OCI-LY7 (cell line): Measurements from ENCODE around the gene CYBB. TPM values are rescaled to one million over a fixed set of nuclear protein-coding genes. Genes with fewer than 3 reads are reported as not detected.

Source experiments
- BruUV-seq: library from RNA; stranded (reverse); fragments of 400-500 nt; replicated peaks from 2 replicates; lab custom pipeline; 2021; lab: Mats Ljungman, UMichigan
- CTCF ChIA-PET: fragments of 300-600 bp; sonication (Branson Sonifier 250); formaldehyde crosslinking; loops from one replicate; lab custom pipeline; 2022; ENCODE audit warnings: antibody characterized with exemption; ENCODE audit not compliant: unreplicated experiment; lab: Charles Lee
- POLR2A ChIA-PET: fragments of 300-600 bp; sonication (Branson Sonifier 250); formaldehyde crosslinking; loops from one replicate; lab custom pipeline; 2022; ENCODE audit warnings: antibody characterized with exemption; lab: Charles Lee
- DNase-seq: peaks from one replicate; pipeline ENCODE4 v3.0.0-alpha.2; 2015; ENCODE audit warnings: low spot score
- H2AFZ ChIP-seq: fragments of 200-600 bp; sonication (generic), shearing (Covaris generic); 2 replicates; pipeline ENCODE4 v1.6.1; 2014; ENCODE audit warnings: mild to moderate bottlenecking, antibody characterized with exemption, low read length, moderate library complexity
- H3K27ac ChIP-seq: fragments of 200-600 bp; sonication (generic); 2 replicates; pipeline ENCODE4 v1.5.1; 2014; ENCODE audit warnings: mixed run types, low read depth, mild to moderate bottlenecking, moderate library complexity, low read length, inconsistent platforms; ENCODE audit not compliant: poor library complexity, severe bottlenecking
- H3K36me3 ChIP-seq: fragments of 200-600 bp; sonication (generic); 2 replicates; pipeline ENCODE4 v1.6.1; 2014; ENCODE audit warnings: mild to moderate bottlenecking, antibody characterized with exemption, low read length, moderate library complexity, mixed read lengths; ENCODE audit not compliant: insufficient read depth
- H3K4me1 ChIP-seq: fragments of 200-600 bp; sonication (generic); 2 replicates; pipeline ENCODE4 v1.5.1; 2014; ENCODE audit warnings: mild to moderate bottlenecking, low read length; ENCODE audit not compliant: insufficient read depth, poor library complexity, severe bottlenecking
- H3K4me2 ChIP-seq: fragments of 200-600 bp; sonication (generic); 2 replicates; pipeline ENCODE4 v1.6.1; 2014; ENCODE audit warnings: mild to moderate bottlenecking, low read length
- H3K4me3 ChIP-seq: fragments of 200-600 bp; sonication (generic); 2 replicates; pipeline ENCODE4 v1.5.1; 2014; ENCODE audit warnings: mild to moderate bottlenecking, low read depth, low read length; ENCODE audit not compliant: poor library complexity, severe bottlenecking
- H3K79me2 ChIP-seq: fragments of 200-600 bp; sonication (generic); 2 replicates; pipeline ENCODE4 v1.6.1; 2016; ENCODE audit warnings: low read depth, mild to moderate bottlenecking, low read length, moderate library complexity, mixed read lengths; ENCODE audit not compliant: insufficient read depth
- H3K9me2 ChIP-seq: fragments of 200-600 bp; sonication (generic); 2 replicates; pipeline ENCODE4 v1.6.1; 2016; ENCODE audit warnings: mild to moderate bottlenecking, low read length, mixed read lengths; ENCODE audit not compliant: insufficient read depth
- H3K9me3 ChIP-seq: fragments of 200-600 bp; sonication (generic); 2 replicates; pipeline ENCODE4 v1.6.1; 2014; ENCODE audit warnings: mild to moderate bottlenecking, mixed run types, low read length, mixed read lengths
- H4K20me1 ChIP-seq: fragments of 200-600 bp; sonication (generic); 2 replicates; pipeline ENCODE4 v1.6.1; 2014; ENCODE audit warnings: mild to moderate bottlenecking, antibody characterized with exemption, low read length, moderate library complexity, mixed read lengths; ENCODE audit not compliant: insufficient read depth
- CTCF ChIP-seq: fragments of 200-600 bp; sonication (generic); conservative IDR thresholded peaks from 2 replicates; pipeline ENCODE4 v1.5.1; 2014; ENCODE audit warnings: mild to moderate bottlenecking, antibody characterized with exemption, low read length, moderate library complexity, mixed read lengths
- EZH2phosphoT487 ChIP-seq: fragments of 200-600 bp; sonication (generic); IDR thresholded peaks from 2 replicates; pipeline ENCODE4 v1.6.1; 2018; ENCODE audit warnings: low read depth, borderline replicate concordance, mild to moderate bottlenecking, mixed run types, antibody characterized with exemption, low read length, moderate library complexity, mixed read lengths
- intact Hi-C: fragments of 100-400 bp; cut with micrococcal nuclease; formaldehyde crosslinking; loops from one replicate; pipeline ENCODE4 v1.10.0; 2022; ENCODE audit not compliant: unreplicated experiment
- total RNA-seq, 2 experiments: library from RNA; depleted of rRNA in 1 of 2; stranded (reverse); fragments of >200 nt in 1 of 2; shearing (Covaris generic) in 1 of 2; gene quantifications; 2 replicates each; pipeline ENCODE4 v1.2.3, GENCODE V29; 2014 to 2022

CYBB gene
- total RNA-seq, 2 experiments from 2014 or later = 25.4 to 38.3 TPM

- no peaks in the 10 kb centered on the region for H3K9me3 ChIP-seq
- H3K4me2 ChIP-seq = no peak overlapping the region
- H3K36me3 ChIP-seq = no peaks in the 10 kb centered on the region
- H3K79me2 ChIP-seq = no peaks in the 10 kb centered on the region
- no peak for DNase-seq
- BruUV-seq = no TSS peak
- H3K27ac ChIP-seq = no peak overlapping the region
- TF ChIP-seq EZH2phosphoT487 = no peak
- TF ChIP-seq CTCF = no peak
- no peaks in the 10 kb centered on the region for H3K9me2 ChIP-seq
- no peaks in the 10 kb centered on the region for H3K4me1 ChIP-seq
- intact Hi-C loops = no loop called here
- H3K4me3 ChIP-seq = no peak overlapping the region
- no peaks in the 10 kb centered on the region for H4K20me1 ChIP-seq
- no peak overlapping the region for H2AFZ ChIP-seq
- CTCF ChIA-PET = no interaction called here
- POLR2A ChIA-PET = no interaction called here
Measured at GRCh38 chrX:37860721-37861120, 80.9 kb downstream of the CYBB start.

- intact Hi-C loops = no loop called here
Measured at GRCh38 chrX:37862851-37863250, 83.0 kb downstream of the CYBB start.

More at GRCh38 chrX:37862851-37863250, 83.0 kb downstream of the CYBB start:
- BruUV-seq = no TSS peak
- Histone ChIP-seq H3K79me2 (no peaks in the 10 kb centered on the region), H3K36me3 (no peaks in the 10 kb centered on the region), H3K9me3 (no peaks in the 10 kb centered on the region), H3K4me2 (no peak overlapping the region), H3K27ac (no peak overlapping the region), H3K4me1 (no peaks in the 10 kb centered on the region), H2AFZ (no peak overlapping the region), H4K20me1 (no peaks in the 10 kb centered on the region), H3K4me3 (no peak overlapping the region), H3K9me2 (no peaks in the 10 kb centered on the region)
- ChIA-PET POLR2A (no interaction called here), CTCF (no interaction called here)
- DNase-seq = no peak
- TF ChIP-seq EZH2phosphoT487 (no peak), CTCF (no peak)

Other genes starting within 250 kb of the CYBB start
- gene LANCL3, start 208.4 kb upstream of the CYBB start, total RNA-seq (2014; rRNA removed; shearing (Covaris generic)) = not detected in 2 replicates
- 0.04 and 0.07 TPM in 2 replicates for gene LANCL3, start 208.4 kb upstream of the CYBB start, total RNA-seq (2022)
- gene XK, start 94.3 kb upstream of the CYBB start, total RNA-seq (2014; rRNA removed; shearing (Covaris generic)) = not detected in 2 replicates
- gene XK, start 94.3 kb upstream of the CYBB start, total RNA-seq (2022) = 0.70 and 0.89 TPM in 2 replicates
- gene DYNLT3, start 67.5 kb downstream of the CYBB start, total RNA-seq (2014; rRNA removed; shearing (Covaris generic)) = 0.08 and 0.73 TPM in 2 replicates
- 18.6 and 21.8 TPM in 2 replicates for gene DYNLT3, start 67.5 kb downstream of the CYBB start, total RNA-seq (2022)
- not detected in 2 replicates for gene SYTL5, start 226.5 kb downstream of the CYBB start, total RNA-seq (2014; rRNA removed; shearing (Covaris generic))
- not detected in 2 replicates for gene SYTL5, start 226.5 kb downstream of the CYBB start, total RNA-seq (2022)